Measurements from ENCODE around the gene NOB1. TPM values are rescaled to one million over a fixed set of nuclear protein-coding genes. Genes with fewer than 3 reads are reported as not detected.
"Not testable (repeated sequence)": the region's sequence is repeated elsewhere in the genome, so short reads cannot be mapped to it uniquely, and the experiment has no call there.

The NOB1 gene
- polyA plus RNA-seq, 1 experiment: 73.1 TPM

DNA sequence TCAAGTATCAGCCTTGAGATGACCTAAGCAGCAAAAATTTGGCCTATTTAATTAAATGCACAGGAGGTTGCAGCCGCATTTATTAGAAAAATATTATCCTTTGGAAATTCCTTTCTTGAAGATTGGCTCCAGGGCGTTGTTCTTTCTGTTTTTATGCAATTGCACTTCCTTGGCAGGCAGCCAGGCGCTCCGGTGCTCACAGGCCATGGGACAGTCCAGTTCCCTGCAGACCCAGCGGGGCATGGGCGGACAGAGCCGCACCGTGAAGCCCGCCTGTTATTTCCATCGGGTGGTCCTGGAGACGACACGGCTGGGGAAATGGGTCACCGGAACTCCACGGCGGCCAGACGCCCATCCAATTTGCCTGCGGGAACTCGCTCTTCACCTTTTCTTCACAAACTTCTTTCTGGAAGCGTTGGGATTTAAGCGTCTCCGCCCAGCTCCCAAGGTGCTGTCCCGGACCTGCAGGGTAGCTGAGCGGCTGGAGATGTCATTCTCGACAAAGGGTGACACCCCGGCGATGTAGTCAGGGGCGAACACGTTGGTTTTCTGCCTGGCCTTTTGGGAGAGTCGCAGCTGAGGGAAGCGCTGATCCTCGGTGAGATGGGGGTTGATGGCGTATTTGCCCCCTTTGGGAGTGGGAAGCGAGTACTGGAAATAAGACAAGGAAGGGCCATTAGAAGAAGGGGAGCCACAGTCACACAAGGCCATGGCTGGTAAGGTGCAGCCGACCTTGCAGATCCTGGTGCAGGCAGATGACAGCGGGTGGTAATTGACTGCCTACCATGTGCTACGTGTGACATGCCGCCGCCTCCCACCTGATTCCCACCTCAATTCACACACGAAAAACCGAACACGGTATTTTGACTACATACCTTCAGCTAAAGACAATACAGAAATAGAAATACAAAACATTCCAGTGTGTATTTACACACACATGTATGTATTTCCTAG, 12.5 kb downstream of the NOB1 start:
- Histone ChIP-seq H3K27me3 (ENCODE audit: control insufficient read depth, insufficient read depth, low read length) (no peaks in the 10 kb centered on the region), H3K36me3 (ENCODE audit: control insufficient read depth, insufficient read depth, low read length) (peaks cover 29% of the 10 kb centered on the region), H3K4me3 (ENCODE audit: low read depth, low read length) (no peak overlapping the region)
- POLR2A ChIA-PET: no interaction called here
- CTCF ChIA-PET: interaction anchor here (0.9 to 2.6 kb wide), 2 partner anchors 12 to 346 kb away, joined by 3 to 10 read pairs; partner anchors contain the start of gene NOB1
- TF ChIP-seq CTCF (IDR thresholded peaks at IDR 0.05; ENCODE audit: insufficient read depth, low read depth, low read length): no peak
- DNase-seq (ENCODE audit: low read depth): no peak

DNA sequence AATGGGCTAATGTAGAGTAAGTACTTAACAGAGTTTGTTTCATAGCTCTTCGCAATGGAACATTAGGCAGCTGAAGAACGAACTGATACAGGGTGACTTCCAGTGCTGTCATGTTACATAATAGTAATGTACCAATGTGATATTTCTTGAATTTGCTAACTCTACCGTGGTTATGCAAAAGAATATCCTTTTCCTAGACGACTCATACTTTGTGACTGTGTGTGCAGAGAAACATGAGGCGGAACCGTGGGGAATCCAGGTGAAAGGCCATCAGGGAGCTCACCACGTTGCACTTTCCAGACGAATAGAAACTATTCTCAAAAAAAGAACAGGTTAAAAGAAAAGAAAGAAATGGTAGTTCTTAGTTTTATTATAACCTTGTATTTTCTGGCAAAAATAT, 13.2 kb downstream of the NOB1 start:
- H3K4me3 ChIP-seq (ENCODE audit: low read depth, low read length): no peak overlapping the region
- H3K27me3 ChIP-seq (ENCODE audit: control insufficient read depth, insufficient read depth, low read length): no peaks in the 10 kb centered on the region
- POLR2A ChIA-PET: no interaction called here
- peaks cover 29% of the 10 kb centered on the region for H3K36me3 ChIP-seq (ENCODE audit: control insufficient read depth, insufficient read depth, low read length)
- no peak for TF ChIP-seq CTCF (IDR thresholded peaks at IDR 0.05; ENCODE audit: insufficient read depth, low read depth, low read length)
- CTCF ChIA-PET: interaction anchor here (0.6 to 2.6 kb wide), 3 partner anchors 13 to 53 kb away, joined by 3 to 10 read pairs (median 4); partner anchors contain the start of gene NOB1
- no peak for DNase-seq (ENCODE audit: low read depth)

DNA sequence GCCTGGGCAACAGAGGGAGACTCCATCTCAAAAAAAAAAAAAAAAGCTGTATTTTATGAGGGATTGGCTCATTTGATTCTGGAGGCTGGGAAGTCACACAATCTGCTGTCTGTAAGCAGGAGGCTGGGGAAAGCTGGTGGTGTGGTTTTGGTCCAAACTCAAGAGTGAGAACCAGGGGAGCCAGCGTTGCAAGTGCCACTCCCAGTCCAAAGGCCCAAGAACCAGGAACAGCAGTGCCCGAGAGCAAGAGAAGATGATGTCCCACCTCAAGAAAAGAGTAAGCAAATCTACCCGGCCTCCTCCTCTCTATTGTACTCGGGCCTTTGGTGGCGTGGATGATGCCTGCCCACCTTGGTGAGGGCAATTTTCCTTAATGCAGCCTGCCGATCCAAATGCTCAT, 22.6 kb downstream of the NOB1 start:
- POLR2A ChIA-PET: no interaction called here
- Histone ChIP-seq H3K36me3 (ENCODE audit: control insufficient read depth, insufficient read depth, low read length) (no peaks in the 10 kb centered on the region), H3K4me3 (ENCODE audit: low read depth, low read length) (no peak overlapping the region), H3K27me3 (ENCODE audit: control insufficient read depth, insufficient read depth, low read length) (no peaks in the 10 kb centered on the region)
- CTCF ChIA-PET: no interaction called here
- no peak for TF ChIP-seq CTCF (IDR thresholded peaks at IDR 0.05; ENCODE audit: insufficient read depth, low read depth, low read length)
- no peak for DNase-seq (ENCODE audit: low read depth)

- POLR2A ChIA-PET; CTCF ChIA-PET; DNase-seq (ENCODE audit: low read depth); H3K36me3 ChIP-seq (ENCODE audit: control insufficient read depth, insufficient read depth, low read length); H3K27me3 ChIP-seq (ENCODE audit: control insufficient read depth, insufficient read depth, low read length); H3K4me3 ChIP-seq (ENCODE audit: low read depth, low read length): not testable (repeated sequence)
These were observed 23.4 kb downstream of the NOB1 start for GRCh38 chr16:69731280-69731679.

DNA sequence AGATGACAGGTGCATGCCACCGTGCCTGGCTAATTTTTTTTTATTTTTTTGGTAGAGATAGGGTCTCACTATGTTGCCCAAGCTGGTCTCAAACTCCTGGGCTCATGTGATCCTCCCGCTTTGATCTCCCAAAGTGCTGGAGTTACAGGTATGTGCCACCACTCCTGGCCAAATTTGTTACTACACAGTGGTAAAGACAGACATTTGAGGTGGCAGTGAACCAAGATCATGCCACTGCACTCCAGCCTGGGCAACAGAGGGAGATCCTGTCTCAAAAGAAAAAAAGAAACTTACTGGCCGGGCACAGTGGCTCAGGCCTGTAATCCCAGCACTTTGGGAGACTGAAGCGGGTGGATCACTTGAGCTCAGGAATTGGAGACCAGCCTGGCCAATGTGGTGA, 25.7 kb downstream of the NOB1 start:
- DNase-seq (ENCODE audit: low read depth); H3K27me3 ChIP-seq (ENCODE audit: control insufficient read depth, insufficient read depth, low read length); H3K4me3 ChIP-seq (ENCODE audit: low read depth, low read length); H3K36me3 ChIP-seq (ENCODE audit: control insufficient read depth, insufficient read depth, low read length): not testable (repeated sequence)
- ChIA-PET POLR2A (interaction anchor here (0.6 kb wide), 1 partner anchor 556 kb away, joined by 8 read pairs; no protein-coding TSS in a partner anchor), CTCF (interaction anchor here (2.2 kb wide), 1 partner anchor 26 kb away, joined by 14 read pairs; the partner anchor contains the start of gene NOB1)

GRCh38 chr16:69727916-69728270, 26.8 kb downstream of the NOB1 start:
- DNase-seq (ENCODE audit: low read depth): no peak
- no peak for TF ChIP-seq CTCF (IDR thresholded peaks at IDR 0.05; ENCODE audit: insufficient read depth, low read depth, low read length)
- CTCF ChIA-PET: interaction anchor here (1.4 to 2.2 kb wide), 3 partner anchors 9 to 27 kb away, joined by 4 to 14 read pairs (median 7); partner anchors contain the start of gene NOB1
- no peak overlapping the region for H3K4me3 ChIP-seq (ENCODE audit: low read depth, low read length)
- H3K36me3 ChIP-seq (ENCODE audit: control insufficient read depth, insufficient read depth, low read length): no peaks in the 10 kb centered on the region
- no peaks in the 10 kb centered on the region for H3K27me3 ChIP-seq (ENCODE audit: control insufficient read depth, insufficient read depth, low read length)
- POLR2A ChIA-PET: no interaction called here

Data from BJ (cell line).